Measurements from ENCODE around the gene CALML3. TPM values are rescaled to one million over a fixed set of nuclear protein-coding genes. Genes with fewer than 3 reads are reported as not detected.

Gene CALML3
- total and polyA plus RNA-seq, 11 donors, result 0.03 TPM; not detected in 10

- intact Hi-C loops (cut with DNase I), result no loop called here
- DNase-seq (no peak), ATAC-seq (no peak)
- TF ChIP-seq POLR2A (IDR thresholded peaks at IDR 0.05), result no peak
- Histone ChIP-seq H3K27ac (no peak overlapping the region), H3K9me3 (no peaks in the 10 kb centered on the region), H3K36me3 (no peaks in the 10 kb centered on the region), H3K4me1 (no peaks in the 10 kb centered on the region), H3K4me3 (no peak overlapping the region), H3K27me3 (no peaks in the 10 kb centered on the region)
- WGBS, 4 donors, result 88 to 93% (median 89%) methylated on average over 17 of the region's 17 CpGs
These were observed 12.9 kb upstream of the CALML3 start for GRCh38 chr10:5511885-5512280.

GRCh38 chr10:5512331-5512730, 12.4 kb upstream of the CALML3 start:
- no peak for DNase-seq
- no peaks in the 10 kb centered on the region for H3K4me1 ChIP-seq
- WGBS, 4 donors, result 90 to 92% (median 91%) methylated on average over 25 of the region's 25 CpGs
- no peak for TF ChIP-seq CTCF (IDR thresholded peaks at IDR 0.05)
- TF ChIP-seq POLR2A (IDR thresholded peaks at IDR 0.05), result no peak
- no peak overlapping the region for H3K27ac ChIP-seq
- no peak overlapping the region for H3K4me3 ChIP-seq
- no peak for ATAC-seq
- intact Hi-C loops (cut with DNase I), result no loop called here
- H3K27me3 ChIP-seq, result no peaks in the 10 kb centered on the region
- no peaks in the 10 kb centered on the region for H3K36me3 ChIP-seq
- no peaks in the 10 kb centered on the region for H3K9me3 ChIP-seq

GRCh38 chr10:5512881-5513612, 11.7 kb upstream of the CALML3 start:
- Histone ChIP-seq H3K27me3 (no peaks in the 10 kb centered on the region), H3K36me3 (no peaks in the 10 kb centered on the region), H3K9me3 (no peaks in the 10 kb centered on the region), H3K4me1 (no peaks in the 10 kb centered on the region), H3K4me3 (no peak overlapping the region), H3K27ac (no peak overlapping the region)
- TF ChIP-seq POLR2A (IDR thresholded peaks at IDR 0.05), result no peak
- ATAC-seq, result no peak
- intact Hi-C loops (cut with DNase I), result no loop called here
- no peak for DNase-seq
- WGBS, 4 donors, result 88 to 92% (median 90%) methylated on average over 15 of the region's 15 CpGs

- H3K27me3 ChIP-seq, result no peaks in the 10 kb centered on the region
- H3K27ac ChIP-seq, result no peak overlapping the region
- intact Hi-C loops (cut with DNase I), result no loop called here
- 83 to 92% (median 88%) methylated on average over 9 to 16 of the region's 16 CpGs for WGBS, 4 donors
- H3K4me1 ChIP-seq, result no peaks in the 10 kb centered on the region
- DNase-seq, result no peak
- H3K9me3 ChIP-seq, result no peaks in the 10 kb centered on the region
- no peak for ATAC-seq
- H3K4me3 ChIP-seq, result no peak overlapping the region
- TF ChIP-seq POLR2A (IDR thresholded peaks at IDR 0.05), result no peak
- no peak for TF ChIP-seq CTCF (IDR thresholded peaks at IDR 0.05)
- no peaks in the 10 kb centered on the region for H3K36me3 ChIP-seq
These were observed 10.4 kb upstream of the CALML3 start for GRCh38 chr10:5514226-5514850.

GRCh38 chr10:5515948-5516761, 8.6 kb upstream of the CALML3 start:
- ATAC-seq, result no peak
- Histone ChIP-seq H3K36me3 (no peaks in the 10 kb centered on the region), H3K27ac (no peak overlapping the region), H3K4me1 (no peaks in the 10 kb centered on the region), H3K27me3 (no peaks in the 10 kb centered on the region), H3K9me3 (no peaks in the 10 kb centered on the region), H3K4me3 (no peak overlapping the region)
- TF ChIP-seq POLR2A (IDR thresholded peaks at IDR 0.05), result no peak
- no peak for TF ChIP-seq CTCF (IDR thresholded peaks at IDR 0.05)
- intact Hi-C loops (cut with DNase I), result no loop called here
- no peak for DNase-seq
- WGBS, 4 donors, result 75 to 81% (median 77%) methylated on average over 10 of the region's 10 CpGs
